SK-N-SH (cell line): ENCODE data around the gene AP4S1.

ENCODE experiments used
- CTCF ChIP-seq: fragments of 200-600 bp; sonication (generic); IDR thresholded peaks from 2 replicates; pipeline ENCODE4 v1.6.1; 2017; ENCODE audit warnings: antibody characterized with exemption, mild to moderate bottlenecking, moderate library complexity
- EZH2phosphoT487 ChIP-seq: fragments of 200-600 bp; sonication (generic); IDR thresholded peaks from 2 replicates; pipeline ENCODE4 v1.6.1; 2017; ENCODE audit warnings: low read depth, mixed run types, mild to moderate bottlenecking, antibody characterized with exemption, moderate library complexity, borderline replicate concordance
- REST ChIP-seq: IDR thresholded peaks from 2 replicates; pipeline ENCODE4 v1.6.1; 2012; ENCODE audit warnings: mild to moderate bottlenecking, low read depth, low read length, moderate library complexity

GRCh38 chr14:31057035-31057434 lies 31.6 kb downstream of the AP4S1 start:
- no peak for TF ChIP-seq REST
- no peak for TF ChIP-seq CTCF
- no peak for TF ChIP-seq EZH2phosphoT487
